PC-9 (cell line): ENCODE data around the gene MFAP1. TPM values are rescaled to one million over a fixed set of nuclear protein-coding genes. Genes with fewer than 3 reads are reported as not detected.
A peak's percentile ranks its signal among the peaks of the same experiment; 100 is the strongest.
"Not testable (repeated sequence)": the region's sequence is repeated elsewhere in the genome, so short reads cannot be mapped to it uniquely, and the experiment has no call there.

ENCODE experiments used
- BruUV-seq: library from RNA; stranded (reverse); fragments of 400-500 nt; replicated peaks from 2 replicates; lab custom pipeline; 2021; lab: Mats Ljungman, UMichigan
- CTCF ChIA-PET: fragments of 300-600 bp; sonication (Branson Sonifier 250); formaldehyde crosslinking; loops from one replicate; lab custom pipeline; 2022; ENCODE audit warnings: antibody characterized with exemption; lab: Charles Lee
- POLR2A ChIA-PET: fragments of 300-600 bp; sonication (Branson Sonifier 250); formaldehyde crosslinking; loops from one replicate; lab custom pipeline; 2022; ENCODE audit warnings: antibody characterized with exemption; ENCODE audit not compliant: unreplicated experiment; lab: Charles Lee
- DNase-seq, 2 experiments: peaks; one replicate each; pipeline versions ENCODE4 v3.0.0 to v3.0.0-alpha.2; 2015 to 2022; ENCODE audit warnings: mixed read lengths in 1 of 2
- H2AFZ ChIP-seq: fragments of 200-600 bp; sonication (generic); 2 replicates; pipeline ENCODE4 v1.8.1; 2017; ENCODE audit warnings: antibody characterized with exemption
- H3F3A ChIP-seq: fragments of 200-600 bp; sonication (generic); 2 replicates; pipeline ENCODE4 v1.8.1; 2017; ENCODE audit warnings: antibody characterized with exemption, mild to moderate bottlenecking, low read depth; ENCODE audit not compliant: insufficient read depth
- H3K27ac ChIP-seq: fragments of 200-600 bp; sonication (generic); 2 replicates; pipeline ENCODE4 v1.6.1; 2016; ENCODE audit warnings: mixed run types
- H3K27me3 ChIP-seq: fragments of 200-600 bp; sonication (generic); 2 replicates; pipeline ENCODE4 v1.6.1; 2016; ENCODE audit warnings: low read depth, mixed run types; ENCODE audit not compliant: insufficient read depth
- H3K36me3 ChIP-seq: fragments of 200-600 bp; sonication (generic); 2 replicates; pipeline ENCODE4 v1.6.1; 2016; ENCODE audit warnings: low read depth, mixed run types
- H3K4me1 ChIP-seq: fragments of 200-600 bp; sonication (generic); replicated peaks from 2 replicates; pipeline ENCODE4 v1.6.1; 2016; ENCODE audit warnings: mixed run types; ENCODE audit not compliant: insufficient read depth
- H3K4me2 ChIP-seq: fragments of 200-600 bp; sonication (generic); 2 replicates; pipeline ENCODE4 v1.6.1; 2017; ENCODE audit warnings: mixed run types
- H3K4me3 ChIP-seq: fragments of 200-600 bp; sonication (generic); 2 replicates; pipeline ENCODE4 v1.6.1; 2016; ENCODE audit warnings: mixed run types
- H3K79me2 ChIP-seq: fragments of 200-600 bp; sonication (generic); 2 replicates; pipeline ENCODE4 v1.6.1; 2017; ENCODE audit warnings: low read depth, mixed run types
- H3K9me2 ChIP-seq: fragments of 200-600 bp; sonication (generic); 2 replicates; pipeline ENCODE4 v1.8.1; 2017; ENCODE audit warnings: mild to moderate bottlenecking; ENCODE audit not compliant: insufficient read depth
- H3K9me3 ChIP-seq: fragments of 200-600 bp; sonication (generic); 2 replicates; pipeline ENCODE4 v1.8.1; 2016; ENCODE audit warnings: low read depth; ENCODE audit not compliant: insufficient read depth
- H4K20me1 ChIP-seq: fragments of 200-600 bp; sonication (generic); 2 replicates; pipeline ENCODE4 v1.8.1; 2017; ENCODE audit not compliant: insufficient read depth
- EZH2 ChIP-seq: fragments of 200-600 bp; sonication (generic); IDR thresholded peaks from 2 replicates; pipeline ENCODE4 v1.8.0; 2017; ENCODE audit warnings: antibody characterized with exemption, low read depth
- intact Hi-C: fragments of 100-400 bp; cut with micrococcal nuclease; formaldehyde crosslinking; loops from one replicate; pipeline ENCODE4 v1.10.0; 2022; ENCODE audit not compliant: unreplicated experiment
- total RNA-seq: library from RNA; stranded (reverse); gene quantifications from 2 replicates; pipeline ENCODE4 v1.2.3, GENCODE V29; 2021
- TF ChIP-seq, protein P1 (sequence below): fragments of 200-600 bp; sonication (generic); conservative IDR thresholded peaks from 2 replicates; pipeline ENCODE4 v1.6.1; 2017; ENCODE audit warnings: mixed run types, antibody characterized with exemption, mild to moderate bottlenecking, moderate library complexity

Gene MFAP1
- total RNA-seq, 1 experiment from 2014 or later = 26.3 TPM

DNA sequence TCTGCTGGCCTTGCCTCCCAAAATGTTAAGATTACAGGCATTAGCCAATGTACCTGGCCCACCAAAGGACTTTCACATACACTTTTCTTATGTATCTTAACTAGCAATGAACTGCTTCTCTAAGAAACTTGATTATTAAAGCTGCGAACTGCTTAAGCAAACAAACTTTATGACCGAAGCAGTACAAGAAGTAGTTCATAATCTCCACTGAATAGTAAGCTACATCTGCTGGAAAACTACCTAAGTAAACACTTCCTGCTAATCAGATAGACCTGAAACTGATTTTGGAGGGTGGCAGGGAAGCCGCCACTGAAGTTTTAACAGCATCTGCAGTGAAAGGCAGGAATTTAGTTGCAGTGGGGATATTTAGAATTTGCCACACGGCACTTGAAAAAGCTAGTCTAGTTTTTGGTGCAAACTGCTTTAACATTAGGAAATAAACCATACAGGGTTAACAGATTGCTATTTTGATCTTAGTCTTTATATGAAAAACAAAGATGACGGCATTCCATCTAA lies 16.0 kb downstream of the MFAP1 start:
- no peaks in the 10 kb centered on the region for H3K4me1 ChIP-seq
- H3K36me3 ChIP-seq = peaks cover 7% of the 10 kb centered on the region; the same call in 1 of the 2 replicates
- no TSS peak for BruUV-seq
- no peaks in the 10 kb centered on the region for H3K9me2 ChIP-seq
- no peaks in the 10 kb centered on the region for H3K9me3 ChIP-seq
- no peak overlapping the region for H3K4me2 ChIP-seq
- H3F3A ChIP-seq = no peaks in the 10 kb centered on the region; the same call in 1 of the 2 replicates
- no peaks in the 10 kb centered on the region for H4K20me1 ChIP-seq
- H3K27me3 ChIP-seq = no peaks in the 10 kb centered on the region
- H2AFZ ChIP-seq = no peak overlapping the region
- intact Hi-C loops = no loop called here
- TF ChIP-seq EZH2 = no peak
- H3K27ac ChIP-seq = no peak overlapping the region
- H3K79me2 ChIP-seq = no peaks in the 10 kb centered on the region
- ChIA-PET POLR2A (interaction anchor here (0.6 kb wide), 1 partner anchor 16 kb away, joined by 3 read pairs; the partner anchor contains the start of gene MFAP1), CTCF (no interaction called here)
- no peak overlapping the region for H3K4me3 ChIP-seq
- DNase-seq = no peak

GRCh38 chr15:43802676-43803075 lies 21.8 kb downstream of the MFAP1 start:
- H3K36me3 ChIP-seq, CTCF ChIA-PET, BruUV-seq, H3K27me3 ChIP-seq, H3K4me3 ChIP-seq, H4K20me1 ChIP-seq, DNase-seq, H3K27ac ChIP-seq, H3K9me2 ChIP-seq, H3K4me2 ChIP-seq, intact Hi-C loops, H3K9me3 ChIP-seq, H2AFZ ChIP-seq: not testable (repeated sequence)
- POLR2A ChIA-PET = interaction anchor here (0.7 kb wide), 1 partner anchor 33 kb away, joined by 6 read pairs; no protein-coding TSS in a partner anchor
- peaks cover 14% of the 10 kb centered on the region for H3K4me1 ChIP-seq
- peaks cover 16% of the 10 kb centered on the region for H3K79me2 ChIP-seq
- peaks cover 15% of the 10 kb centered on the region; the same call in 1 of the 2 replicates for H3F3A ChIP-seq

- Histone ChIP-seq H3K9me3 (no peaks in the 10 kb centered on the region), H3K4me2 (peak within 1 kb of the TSS; percentile 93), H3K79me2 (peaks cover 16% of the 10 kb centered on the region), H3K4me3 (peak within 1 kb of the TSS; percentile 80), H3K4me1 (peaks cover 14% of the 10 kb centered on the region), H2AFZ (peak within 1 kb of the TSS; percentile 87), H3F3A (peaks cover 30% of the 10 kb centered on the region; the same call in 1 of the 2 replicates), H3K36me3 (peaks cover 4% of the 10 kb centered on the region; the same call in 1 of the 2 replicates), H4K20me1 (no peaks in the 10 kb centered on the region), H3K27ac (peak within 1 kb of the TSS; percentile 51), H3K9me2 (no peaks in the 10 kb centered on the region), H3K27me3 (no peaks in the 10 kb centered on the region)
- BruUV-seq = TSS peak; percentile 11
- ChIA-PET CTCF (no interaction called here), POLR2A (interaction anchor here (0.5 to 0.8 kb wide), 5 partner anchors 11 to 982 kb away, joined by 3 to 7 read pairs (median 5); partner anchors contain the start of gene MFAP1)
- intact Hi-C loops = loop anchor here (2.0 kb wide), 1 partner anchor 24 kb away; the partner anchor contains the start of gene ELL3
- DNase-seq = peak; percentile 59 to 79
- TF ChIP-seq, protein P1, sequence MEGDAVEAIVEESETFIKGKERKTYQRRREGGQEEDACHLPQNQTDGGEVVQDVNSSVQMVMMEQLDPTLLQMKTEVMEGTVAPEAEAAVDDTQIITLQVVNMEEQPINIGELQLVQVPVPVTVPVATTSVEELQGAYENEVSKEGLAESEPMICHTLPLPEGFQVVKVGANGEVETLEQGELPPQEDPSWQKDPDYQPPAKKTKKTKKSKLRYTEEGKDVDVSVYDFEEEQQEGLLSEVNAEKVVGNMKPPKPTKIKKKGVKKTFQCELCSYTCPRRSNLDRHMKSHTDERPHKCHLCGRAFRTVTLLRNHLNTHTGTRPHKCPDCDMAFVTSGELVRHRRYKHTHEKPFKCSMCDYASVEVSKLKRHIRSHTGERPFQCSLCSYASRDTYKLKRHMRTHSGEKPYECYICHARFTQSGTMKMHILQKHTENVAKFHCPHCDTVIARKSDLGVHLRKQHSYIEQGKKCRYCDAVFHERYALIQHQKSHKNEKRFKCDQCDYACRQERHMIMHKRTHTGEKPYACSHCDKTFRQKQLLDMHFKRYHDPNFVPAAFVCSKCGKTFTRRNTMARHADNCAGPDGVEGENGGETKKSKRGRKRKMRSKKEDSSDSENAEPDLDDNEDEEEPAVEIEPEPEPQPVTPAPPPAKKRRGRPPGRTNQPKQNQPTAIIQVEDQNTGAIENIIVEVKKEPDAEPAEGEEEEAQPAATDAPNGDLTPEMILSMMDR = no peak
- TF ChIP-seq EZH2 = no peak
These were observed 24.0 kb downstream of the MFAP1 start, which contains the start of gene HYPK for GRCh38 chr15:43800286-43801141. HYPK (plus strand) TSS chr15:43800599; CDS start chr15:43800623, 24 bp downstream.

GRCh38 chr15:43799945-43800285 lies 24.6 kb downstream of the MFAP1 start, which contains the start of gene SERINC4:
SERINC4 (minus strand) TSS chr15:43800220; CDS start chr15:43799986, 234 bp downstream.
- H3K36me3 ChIP-seq = peaks cover 5% of the 10 kb centered on the region; the same call in 1 of the 2 replicates

More at GRCh38 chr15:43799945-43800285, 24.6 kb downstream of the MFAP1 start, which contains the start of gene SERINC4:
- ChIA-PET CTCF (no interaction called here), POLR2A (no interaction called here)
- DNase-seq = no peak
- peaks cover 14% of the 10 kb centered on the region for H3K4me1 ChIP-seq
- peak within 1 kb of the TSS; percentile 51 for H3K27ac ChIP-seq
- no peaks in the 10 kb centered on the region for H3K27me3 ChIP-seq
- peak within 1 kb of the TSS; percentile 93 for H3K4me2 ChIP-seq
- peaks cover 32% of the 10 kb centered on the region; the same call in 1 of the 2 replicates for H3F3A ChIP-seq
- TF ChIP-seq EZH2 = no peak
- TF ChIP-seq, protein P1 = no peak
- H3K9me2 ChIP-seq = no peaks in the 10 kb centered on the region
- H3K4me3 ChIP-seq = peak within 1 kb of the TSS; percentile 80
- TSS peak; percentile 28 for BruUV-seq
- H3K79me2 ChIP-seq = peaks cover 22% of the 10 kb centered on the region
- intact Hi-C loops = loop anchor here (2.0 kb wide), 1 partner anchor 23 kb away; the partner anchor contains the start of gene ELL3
- H3K9me3 ChIP-seq = no peaks in the 10 kb centered on the region
- no peaks in the 10 kb centered on the region for H4K20me1 ChIP-seq
- peak within 1 kb of the TSS; percentile 87 for H2AFZ ChIP-seq
